ENCODE data around the gene ULK2.

ULK2 gene

GRCh38 chr17:19750020-19750572, 117.6 kb downstream of the ULK2 start:
- H3K4me3 ChIP-seq (replicated peaks in 1 of 2; ENCODE audit: low read depth in 2 of 2, low read length in 2 of 2) = no peak overlapping the region
- DNase-seq (ENCODE audit: low read depth in 2 of 2) = no peak
- no peak for TF ChIP-seq CTCF (IDR thresholded peaks at IDR 0.05; ENCODE audit: low read depth, low read length)

GRCh38 chr17:19748807-19749193, 118.9 kb downstream of the ULK2 start:
- no peak overlapping the region for H3K4me3 ChIP-seq (replicated peaks in 1 of 2; ENCODE audit: low read depth in 2 of 2, low read length in 2 of 2)
- no peak for DNase-seq (ENCODE audit: low read depth in 2 of 2)
- no peak for TF ChIP-seq CTCF (IDR thresholded peaks at IDR 0.05; ENCODE audit: low read depth, low read length)

GRCh38 chr17:19747829-19748806, 119.6 kb downstream of the ULK2 start, which contains the start of gene ALDH3A1:
TSS of gene ALDH3A1 (minus strand) at chr17:19748298. CDS start at chr17:19745129, 3,169 bp downstream.
- no peak for DNase-seq (ENCODE audit: low read depth in 2 of 2)
- H3K4me3 ChIP-seq (replicated peaks in 1 of 2; ENCODE audit: low read depth in 2 of 2, low read length in 2 of 2) = no peak within 1 kb of the TSS
- no peak for TF ChIP-seq CTCF (IDR thresholded peaks at IDR 0.05; ENCODE audit: low read depth, low read length)

GRCh38 chr17:19747159-19747719, 120.5 kb downstream of the ULK2 start:
- H3K4me3 ChIP-seq (replicated peaks in 1 of 2; ENCODE audit: low read depth in 2 of 2, low read length in 2 of 2) = no peak overlapping the region
- DNase-seq (ENCODE audit: low read depth in 2 of 2) = no peak
- TF ChIP-seq CTCF (IDR thresholded peaks at IDR 0.05; ENCODE audit: low read depth, low read length) = no peak

GRCh38 chr17:19746517-19746916, 121.2 kb downstream of the ULK2 start:
- DNase-seq (ENCODE audit: low read depth in 2 of 2) = no peak
- TF ChIP-seq CTCF (IDR thresholded peaks at IDR 0.05; ENCODE audit: low read depth, low read length) = no peak
- H3K4me3 ChIP-seq (replicated peaks in 1 of 2; ENCODE audit: low read depth in 2 of 2, low read length in 2 of 2) = no peak overlapping the region

GRCh38 chr17:19744922-19745757, 122.6 kb downstream of the ULK2 start:
- peak; percentile 94 for TF ChIP-seq CTCF (IDR thresholded peaks at IDR 0.05; ENCODE audit: low read depth, low read length)
- H3K4me3 ChIP-seq (replicated peaks in 1 of 2; ENCODE audit: low read depth in 2 of 2, low read length in 2 of 2) = peak overlapping the region; percentile 19 to 24

More at GRCh38 chr17:19744922-19745757, 122.6 kb downstream of the ULK2 start:
- DNase-seq (ENCODE audit: low read depth in 2 of 2) = peak; percentile 70 to 82

Measured in cardiac fibroblast (primary cell).